GM21390 (cell line): ENCODE results near the gene KRT5.
"Not testable (repeated sequence)": the region's sequence is repeated elsewhere in the genome, so short reads cannot be mapped to it uniquely, and the experiment has no call there.

ENCODE experiments used
- ATAC-seq: cut with Tn5 transposase; IDR thresholded peaks from one replicate; pipeline ENCODE4 v1.9.1; 2021; ENCODE audit not compliant: unreplicated experiment

Gene KRT5

GRCh38 chr12:52497975-52498374 is 22.2 kb downstream of the KRT5 start:
- no peak for ATAC-seq

GRCh38 chr12:52496590-52497071 is 23.6 kb downstream of the KRT5 start:
- ATAC-seq, result no peak

GRCh38 chr12:52496054-52496453 is 24.1 kb downstream of the KRT5 start:
- ATAC-seq, result no peak

- no peak for ATAC-seq
These were observed 24.8 kb downstream of the KRT5 start for GRCh38 chr12:52495389-52495788.

GRCh38 chr12:52494518-52494917 is 25.7 kb downstream of the KRT5 start:
- ATAC-seq, result no peak

- ATAC-seq, result no peak
These were observed 26.1 kb downstream of the KRT5 start for GRCh38 chr12:52494100-52494499.

GRCh38 chr12:52493172-52493571 is 27.0 kb downstream of the KRT5 start, which contains the start of gene KRT6A:
TSS of gene KRT6A (minus strand) at chr12:52493257. CDS start at chr12:52493188, 69 bp downstream.
- no peak for ATAC-seq

- ATAC-seq, result not testable (repeated sequence)
These were observed 27.8 kb downstream of the KRT5 start for GRCh38 chr12:52492405-52492804.

- not testable (repeated sequence) for ATAC-seq
These were observed 28.7 kb downstream of the KRT5 start for GRCh38 chr12:52491495-52491894.

GRCh38 chr12:52488736-52489135 is 31.5 kb downstream of the KRT5 start:
- no peak for ATAC-seq

GRCh38 chr12:52487744-52488443 is 32.3 kb downstream of the KRT5 start:
- not testable (repeated sequence) for ATAC-seq

- no peak for ATAC-seq
These were observed 33.0 kb downstream of the KRT5 start for GRCh38 chr12:52487211-52487610.

- ATAC-seq, result no peak
These were observed 33.8 kb downstream of the KRT5 start for GRCh38 chr12:52486166-52487105.

GRCh38 chr12:52480073-52480472 is 40.1 kb downstream of the KRT5 start:
- ATAC-seq, result no peak

GRCh38 chr12:52477651-52478050 is 42.5 kb downstream of the KRT5 start:
- no peak for ATAC-seq

GRCh38 chr12:52474212-52474611 is 46.0 kb downstream of the KRT5 start:
- no peak for ATAC-seq

GRCh38 chr12:52473768-52474167 is 46.4 kb downstream of the KRT5 start, which contains the start of gene KRT6C:
TSS of gene KRT6C (minus strand) at chr12:52473805. CDS start at chr12:52473737, 68 bp downstream.
- no peak for ATAC-seq

- no peak for ATAC-seq
These were observed 50.3 kb downstream of the KRT5 start for GRCh38 chr12:52469853-52470252.

GRCh38 chr12:52464897-52465296 is 55.3 kb downstream of the KRT5 start:
- ATAC-seq, result no peak
